AG04449 (cell line): ENCODE data around the gene MFN1.

Source experiments
- CTCF ChIA-PET: fragments of 350-600 bp; formaldehyde crosslinking; extraction: SDS; loops from one replicate; lab custom pipeline; 2021; ENCODE audit warnings: antibody characterized with exemption; lab: Yijun Ruan, JAX
- POLR2A ChIA-PET: fragments of 400-600, 350-600 bp; formaldehyde crosslinking; extraction: SDS; loops from one replicate; lab custom pipeline; 2020; ENCODE audit warnings: antibody characterized with exemption, inconsistent platforms; lab: Yijun Ruan, JAX
- DNase-seq: peaks from one replicate; pipeline ENCODE4 v3.0.0-alpha.2; 2010; ENCODE audit warnings: low read depth, low spot score
- H3K4me3 ChIP-seq: 2 replicates; pipeline ENCODE4 v1.5.1; 2011; ENCODE audit warnings: low read depth, mild to moderate bottlenecking, control low read depth, low read length
- TF ChIP-seq, protein P1 (sequence below): IDR thresholded peaks from one replicate; pipeline ENCODE4 v1.5.1; 2011; ENCODE audit warnings: mild to moderate bottlenecking, moderate library complexity, low read length, control low read depth, inconsistent platforms; ENCODE audit not compliant: insufficient read depth; ENCODE audit errors: missing control alignments

MFN1 gene

DNA sequence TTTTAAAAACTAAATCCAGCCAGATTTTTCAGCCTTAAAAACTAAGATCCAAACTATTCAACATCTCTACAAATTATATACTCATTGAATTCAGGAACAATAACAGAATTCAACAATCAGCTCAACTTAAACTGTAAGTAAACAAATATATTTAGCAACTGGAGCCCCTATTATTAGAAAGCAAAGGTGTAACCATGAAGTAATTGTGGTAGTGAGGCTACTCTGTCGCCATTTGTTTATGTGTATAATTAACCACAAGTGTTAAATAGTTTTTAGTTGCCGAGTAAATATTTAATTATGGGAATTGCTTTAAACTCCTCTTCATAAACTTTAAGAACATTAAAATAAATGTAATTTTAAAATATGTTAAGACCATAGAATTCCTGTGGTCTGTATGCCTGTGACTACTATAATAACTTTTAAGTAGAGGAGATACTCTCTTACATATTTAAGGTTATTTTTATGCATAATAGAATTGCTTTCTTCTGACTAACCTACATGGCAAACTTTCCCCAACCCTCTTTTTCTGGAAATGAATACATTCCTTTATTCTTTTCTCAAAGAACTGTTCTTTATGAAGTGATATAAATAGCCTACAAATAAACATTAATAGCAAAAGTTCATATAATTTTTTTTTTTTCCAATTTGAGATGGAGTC is 51.2 kb downstream of the MFN1 start:
- ChIA-PET CTCF (interaction anchor here (0.6 kb wide), 1 partner anchor 7 kb away, joined by 4 read pairs; no protein-coding TSS in a partner anchor), POLR2A (interaction anchor here (0.7 kb wide), 1 partner anchor 25 kb away, joined by 3 read pairs; no protein-coding TSS in a partner anchor)
- TF ChIP-seq, protein P1, sequence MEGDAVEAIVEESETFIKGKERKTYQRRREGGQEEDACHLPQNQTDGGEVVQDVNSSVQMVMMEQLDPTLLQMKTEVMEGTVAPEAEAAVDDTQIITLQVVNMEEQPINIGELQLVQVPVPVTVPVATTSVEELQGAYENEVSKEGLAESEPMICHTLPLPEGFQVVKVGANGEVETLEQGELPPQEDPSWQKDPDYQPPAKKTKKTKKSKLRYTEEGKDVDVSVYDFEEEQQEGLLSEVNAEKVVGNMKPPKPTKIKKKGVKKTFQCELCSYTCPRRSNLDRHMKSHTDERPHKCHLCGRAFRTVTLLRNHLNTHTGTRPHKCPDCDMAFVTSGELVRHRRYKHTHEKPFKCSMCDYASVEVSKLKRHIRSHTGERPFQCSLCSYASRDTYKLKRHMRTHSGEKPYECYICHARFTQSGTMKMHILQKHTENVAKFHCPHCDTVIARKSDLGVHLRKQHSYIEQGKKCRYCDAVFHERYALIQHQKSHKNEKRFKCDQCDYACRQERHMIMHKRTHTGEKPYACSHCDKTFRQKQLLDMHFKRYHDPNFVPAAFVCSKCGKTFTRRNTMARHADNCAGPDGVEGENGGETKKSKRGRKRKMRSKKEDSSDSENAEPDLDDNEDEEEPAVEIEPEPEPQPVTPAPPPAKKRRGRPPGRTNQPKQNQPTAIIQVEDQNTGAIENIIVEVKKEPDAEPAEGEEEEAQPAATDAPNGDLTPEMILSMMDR = no peak
- H3K4me3 ChIP-seq = no peak overlapping the region
- DNase-seq = peak; percentile 57

DNA sequence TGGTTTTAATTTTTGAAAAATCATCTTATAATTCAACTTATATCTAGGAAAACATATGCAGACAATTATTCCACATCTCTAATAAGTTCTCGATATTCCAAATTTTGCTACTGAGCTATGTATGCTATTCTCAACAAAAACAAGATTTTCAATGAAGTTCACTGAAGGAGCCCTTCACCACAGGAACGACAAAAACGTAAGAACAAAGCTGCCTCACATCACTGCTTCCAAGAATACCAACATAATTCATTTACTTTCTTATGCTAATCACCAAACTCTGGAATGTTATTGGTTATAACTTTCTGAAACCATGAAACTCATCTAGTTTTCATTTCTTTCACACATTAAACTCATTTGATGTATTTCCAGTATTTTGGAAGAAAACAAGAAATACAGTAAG is 54.1 kb downstream of the MFN1 start:
- CTCF ChIA-PET = interaction anchor here (1.8 to 2.2 kb wide), 3 partner anchors 10 to 160 kb away, joined by 5 to 7 read pairs (median 6); partner anchors contain the start of gene ACTL6A
- POLR2A ChIA-PET = no interaction called here
- no peak overlapping the region for H3K4me3 ChIP-seq
- DNase-seq = no peak
- TF ChIP-seq, protein P1 = no peak

DNA sequence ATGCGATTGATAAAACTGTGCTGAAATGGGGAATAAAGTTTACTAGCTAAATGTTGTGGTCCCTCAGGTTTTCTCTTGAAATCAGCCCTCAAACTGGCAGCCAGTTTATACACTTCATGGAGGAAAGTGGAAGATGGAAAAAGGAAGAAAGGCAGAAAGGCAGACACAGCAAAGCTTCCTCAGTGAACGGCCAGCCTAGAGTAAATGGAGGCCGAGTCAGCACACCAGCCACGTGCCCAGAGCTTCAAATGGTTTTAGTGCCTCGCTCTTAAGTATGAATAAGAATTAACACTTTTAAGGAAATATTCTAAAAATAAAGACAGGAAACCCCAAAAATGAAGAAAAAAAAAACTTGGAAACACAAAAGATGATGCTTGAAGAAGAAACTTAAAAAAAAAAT is 55.5 kb downstream of the MFN1 start:
- CTCF ChIA-PET = no interaction called here
- DNase-seq = no peak
- POLR2A ChIA-PET = interaction anchor here (1.2 kb wide), 1 partner anchor 47 kb away, joined by 7 read pairs; no protein-coding TSS in a partner anchor

GRCh38 chr3:179404307-179404706 is 56.8 kb downstream of the MFN1 start:
- ChIA-PET CTCF (no interaction called here), POLR2A (no interaction called here)
- H3K4me3 ChIP-seq = no peak overlapping the region
- TF ChIP-seq, protein P1 = no peak
- DNase-seq = no peak

More for the DNA sequence above, 55.5 kb downstream of the MFN1 start:
- no peak overlapping the region for H3K4me3 ChIP-seq
- TF ChIP-seq, protein P1 = no peak

GRCh38 chr3:179410331-179410730 is 62.8 kb downstream of the MFN1 start:
- TF ChIP-seq, protein P1 = no peak
- peak; percentile 28 for DNase-seq
- CTCF ChIA-PET = interaction anchor here (1.5 kb wide), 1 partner anchor 148 kb away, joined by 7 read pairs; no protein-coding TSS in a partner anchor
- POLR2A ChIA-PET = no interaction called here
- H3K4me3 ChIP-seq = no peak overlapping the region

DNA sequence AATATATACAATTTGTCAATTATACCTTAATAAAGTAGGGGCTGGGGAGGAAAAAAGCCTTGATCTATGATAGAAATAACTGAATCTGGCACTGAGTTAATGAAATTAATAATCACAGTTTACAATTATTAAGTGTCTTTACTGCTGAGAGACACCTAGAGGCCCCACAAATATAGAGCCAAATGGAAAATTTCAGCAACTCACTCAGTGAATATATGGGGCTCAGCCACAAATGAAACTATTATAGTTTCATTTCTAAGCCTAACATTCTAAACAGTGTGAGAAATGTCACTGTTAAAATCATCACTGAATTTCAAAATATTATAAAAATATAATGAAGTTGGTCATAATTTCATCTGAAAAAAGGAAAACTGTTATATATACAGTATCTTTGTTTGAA is 63.5 kb downstream of the MFN1 start:
- TF ChIP-seq, protein P1 = no peak
- H3K4me3 ChIP-seq = no peak overlapping the region
- POLR2A ChIA-PET = no interaction called here
- CTCF ChIA-PET = interaction anchor here (1.5 kb wide), 1 partner anchor 147 kb away, joined by 7 read pairs; no protein-coding TSS in a partner anchor
- no peak for DNase-seq
